CD14-positive monocyte (primary cell): Measurements from ENCODE around the gene LBX1. TPM values are rescaled to one million over a fixed set of nuclear protein-coding genes. Genes with fewer than 3 reads are reported as not detected.

Source experiments
- DNase-seq, 3 donors: peaks; one replicate each; pipeline ENCODE4 v3.0.0-alpha.2; 2011 to 2022
- H2AFZ ChIP-seq: 2 replicates; pipeline ENCODE4 v1.6.0; 2012; ENCODE audit warnings: mild to moderate bottlenecking, low read depth, low read length, inconsistent platforms; ENCODE audit not compliant: insufficient read depth, poor library complexity, severe bottlenecking
- H3K27ac ChIP-seq, 2 donors: 1 replicate in 1 of 2; 2 replicates in 1 of 2; pipeline ENCODE4 v1.5.1; 2012 to 2013; ENCODE audit warnings: low read length in 2 of 2, control low read depth in 1 of 2, inconsistent platforms in 1 of 2, low read depth in 1 of 2, mild to moderate bottlenecking in 1 of 2
- H3K27me3 ChIP-seq, 2 donors: one replicate each; pipeline versions ENCODE4 v1.6.0 to v1.6.1; 2011 to 2013; ENCODE audit warnings: low read length in 2 of 2; ENCODE audit not compliant: control insufficient read depth in 2 of 2, insufficient read depth in 2 of 2
- H3K36me3 ChIP-seq, 2 donors: replicated peaks in 1 of 2; 1 replicate in 1 of 2; 2 replicates in 1 of 2; pipeline versions ENCODE4 v1.5.1 to v1.6.1; 2012 to 2013; ENCODE audit warnings: low read length in 2 of 2, control low read depth in 1 of 2, inconsistent platforms in 1 of 2, mild to moderate bottlenecking in 1 of 2; ENCODE audit not compliant: insufficient read depth in 2 of 2, control insufficient read depth in 1 of 2
- H3K4me1 ChIP-seq, 2 donors: 1 replicate in 1 of 2; 2 replicates in 1 of 2; pipeline versions ENCODE4 v1.5.1 to v1.6.1; 2012 to 2013; ENCODE audit warnings: low read length in 2 of 2, control low read depth in 1 of 2, inconsistent platforms in 1 of 2, mild to moderate bottlenecking in 1 of 2, moderate library complexity in 1 of 2; ENCODE audit not compliant: insufficient read depth in 2 of 2, control insufficient read depth in 1 of 2
- H3K4me2 ChIP-seq: replicated peaks from 2 replicates; pipeline ENCODE3; 2012; ENCODE audit warnings: low read length, moderate library complexity, mild to moderate bottlenecking; ENCODE audit not compliant: poor library complexity, severe bottlenecking; ENCODE audit errors: extremely low read depth
- H3K4me3 ChIP-seq, 3 experiments: fragments of 200-600 bp in 1 of 3; sonication (generic) in 1 of 3; replicated peaks in 1 of 3; 1 replicate in 2 of 3; 2 replicates in 1 of 3; pipeline ENCODE4 v1.5.1; 2011 to 2013; ENCODE audit warnings: low read length in 3 of 3, mild to moderate bottlenecking in 3 of 3, control low read depth in 2 of 3, low read depth in 2 of 3, inconsistent platforms in 1 of 3, moderate library complexity in 1 of 3
- H3K79me2 ChIP-seq: 2 replicates; pipeline ENCODE4 v1.6.0; 2012; ENCODE audit warnings: mild to moderate bottlenecking, control low read depth, inconsistent platforms, low read length, moderate library complexity; ENCODE audit not compliant: insufficient read depth
- H3K9ac ChIP-seq: 2 replicates; pipeline ENCODE4 v1.6.0; 2017; ENCODE audit warnings: low read length, mild to moderate bottlenecking; ENCODE audit not compliant: insufficient read depth, poor library complexity, severe bottlenecking
- H3K9me3 ChIP-seq, 2 donors: replicated peaks in 1 of 2; 1 replicate in 1 of 2; 2 replicates in 1 of 2; pipeline versions ENCODE4 v1.5.1 to v1.6.1; 2012 to 2013; ENCODE audit warnings: low read length in 2 of 2, control low read depth in 1 of 2; ENCODE audit not compliant: control insufficient read depth in 1 of 2, insufficient read depth in 1 of 2
- H4K20me1 ChIP-seq: 2 replicates; pipeline ENCODE4 v1.6.0; 2012; ENCODE audit warnings: mild to moderate bottlenecking, low read length, control low read depth, moderate library complexity; ENCODE audit not compliant: insufficient read depth
- H3K27ac Mint-ChIP-seq, 7 donors: one replicate each; pipeline ENCODE4 v1.8.0; 2020; ENCODE audit warnings: mild to moderate bottlenecking in 7 of 7, mixed read lengths in 7 of 7, moderate library complexity in 6 of 7, inconsistent platforms in 2 of 7
- H3K27me3 Mint-ChIP-seq, 3 donors: one replicate each; pipeline ENCODE4 v1.8.0; 2021 to 2022; ENCODE audit warnings: low read depth in 3 of 3, mild to moderate bottlenecking in 3 of 3, mixed read lengths in 3 of 3, moderate library complexity in 3 of 3, inconsistent platforms in 1 of 3
- H3K36me3 Mint-ChIP-seq, 2 donors: one replicate each; pipeline ENCODE4 v1.8.0; 2020; ENCODE audit warnings: mixed read lengths in 2 of 2, inconsistent platforms in 1 of 2, mild to moderate bottlenecking in 1 of 2
- H3K4me1 Mint-ChIP-seq: one replicate; pipeline ENCODE4 v1.8.0; 2020; ENCODE audit warnings: mild to moderate bottlenecking, mixed read lengths
- H3K4me3 Mint-ChIP-seq, 2 donors: one replicate each; pipeline ENCODE4 v1.8.0; 2020; ENCODE audit warnings: mild to moderate bottlenecking in 2 of 2, mixed read lengths in 2 of 2, moderate library complexity in 1 of 2
- H3K9me3 Mint-ChIP-seq, 7 donors: one replicate each; pipeline ENCODE4 v1.8.0; 2020 to 2022; ENCODE audit warnings: mixed read lengths in 7 of 7, mild to moderate bottlenecking in 6 of 7, moderate library complexity in 6 of 7, inconsistent platforms in 2 of 7
- CTCF ChIP-seq: fragments of 200-600 bp; IDR thresholded peaks from one replicate; pipeline ENCODE4 v1.8.0; 2022; ENCODE audit warnings: antibody characterized with exemption, mild to moderate bottlenecking
- WGBS: methylation state at CpG from one replicate; pipeline ENCODE4 v1.1.5; 2013; ENCODE audit warnings: missing lambda C conversion rate; ENCODE audit not compliant: insufficient coverage; 5-methylcytosine and 5-hydroxymethylcytosine counted together
- intact Hi-C, 2 donors: fragments of 100-400 bp; cut with micrococcal nuclease; formaldehyde crosslinking; loops; one replicate each; pipeline versions ENCODE4 v1.15.0 to v1.15.1; 2023
- polyA plus RNA-seq, 3 donors: library from polyadenylated mRNA; depleted of rRNA in 1 of 3; unstranded in 2 of 3; stranded (reverse) in 1 of 3; fragments of 300-500 nt in 2 of 3; fragments of >200 nt in 1 of 3; fragmentation: Illumina TruSeq in 2 of 3; gene quantifications; 1 replicate in 2 of 3; 2 replicates in 1 of 3; pipeline ENCODE4 v1.2.3, GENCODE V29; 2012 to 2021

The LBX1 gene
- polyA plus RNA-seq, 3 donors, result not detected

- no peak overlapping the region for H3K4me2 ChIP-seq
- 88% methylated on average over 1 of the region's 4 CpGs for WGBS
- no peak overlapping the region for H2AFZ ChIP-seq
- no peaks in the 10 kb centered on the region for H3K9me3 ChIP-seq
- no peaks in the 10 kb centered on the region for H3K4me1 Mint-ChIP-seq
- H3K9me3 Mint-ChIP-seq, result peaks cover 0 to 1% (median 0%) of the 10 kb centered on the region in 7 donors
- no peak overlapping the region for H3K27ac ChIP-seq
- no peak overlapping the region for H3K4me3 Mint-ChIP-seq
- no peaks in the 10 kb centered on the region for H3K4me1 ChIP-seq
- no peaks in the 10 kb centered on the region for H3K36me3 ChIP-seq
- DNase-seq, result no peak
- H3K79me2 ChIP-seq, result no peaks in the 10 kb centered on the region
- intact Hi-C loops, result no loop called here
- no peaks in the 10 kb centered on the region for H4K20me1 ChIP-seq
- no peak for TF ChIP-seq CTCF
- no peaks in the 10 kb centered on the region for H3K36me3 Mint-ChIP-seq
- H3K4me3 ChIP-seq, result no peak overlapping the region
- peaks cover 0 to 11% of the 10 kb centered on the region in 2 donors for H3K27me3 ChIP-seq
- H3K27me3 Mint-ChIP-seq, result peaks cover 11 to 16% (median 14%) of the 10 kb centered on the region in 3 donors
- H3K9ac ChIP-seq, result no peak overlapping the region
- H3K27ac Mint-ChIP-seq, result no peak overlapping the region
Measured at GRCh38 chr10:101188942-101189341, 40.3 kb downstream of the LBX1 start.

GRCh38 chr10:101183458-101184183, 45.6 kb downstream of the LBX1 start:
- H3K9me3 ChIP-seq, result no peaks in the 10 kb centered on the region
- DNase-seq, result no peak
- H3K4me3 Mint-ChIP-seq, result no peak overlapping the region
- intact Hi-C loops, result no loop called here
- peaks cover 0 to 8% (median 0%) of the 10 kb centered on the region in 7 donors for H3K9me3 Mint-ChIP-seq
- no peak for TF ChIP-seq CTCF
- H3K36me3 ChIP-seq, result no peaks in the 10 kb centered on the region
- no peak overlapping the region for H3K4me3 ChIP-seq
- peaks cover 16 to 34% (median 20%) of the 10 kb centered on the region in 3 donors for H3K27me3 Mint-ChIP-seq
- H3K27ac Mint-ChIP-seq, result no peak overlapping the region
- H3K79me2 ChIP-seq, result no peaks in the 10 kb centered on the region
- H3K4me1 Mint-ChIP-seq, result no peaks in the 10 kb centered on the region
- H4K20me1 ChIP-seq, result no peaks in the 10 kb centered on the region
- H3K27me3 ChIP-seq, result peaks cover 7 to 17% of the 10 kb centered on the region in 2 donors
- H3K9ac ChIP-seq, result no peak overlapping the region
- 88% methylated on average over 4 of the region's 6 CpGs for WGBS
- H3K4me1 ChIP-seq, result no peaks in the 10 kb centered on the region
- no peaks in the 10 kb centered on the region for H3K36me3 Mint-ChIP-seq
- no peak overlapping the region for H2AFZ ChIP-seq
- H3K4me2 ChIP-seq, result no peak overlapping the region
- H3K27ac ChIP-seq, result no peak overlapping the region
